WTC11 (cell line): ENCODE measurements around the gene PDE8B. TPM values are rescaled to one million over a fixed set of nuclear protein-coding genes. Genes with fewer than 3 reads are reported as not detected.

Experiments
- ATAC-seq: fragments of 200-7000 bp; cut with Tn5 transposase; 2 replicates; pipeline ENCODE4 v1.10.0; 2021; ENCODE audit warnings: mild to moderate bottlenecking, moderate library complexity
- CTCF ChIA-PET: fragments of 300-600 bp; sonication (Branson Sonifier 250); formaldehyde crosslinking; loops from one replicate; lab custom pipeline; 2021; ENCODE audit warnings: antibody characterized with exemption; lab: Charles Lee
- POLR2A ChIA-PET: fragments of 350-600 bp; sonication (Branson Sonifier 250); formaldehyde crosslinking; loops from one replicate; lab custom pipeline; 2021; ENCODE audit warnings: antibody characterized with exemption; lab: Charles Lee
- DNase-seq: peaks from one replicate; pipeline ENCODE4 v3.0.0; 2021; ENCODE audit warnings: low spot score
- H3K27ac Mint-ChIP-seq: 2 replicates; pipeline ENCODE4 v1.8.0; 2021; ENCODE audit warnings: mixed read lengths
- H3K27me3 Mint-ChIP-seq: 2 replicates; pipeline ENCODE4 v1.8.0; 2021; ENCODE audit warnings: low read depth, mild to moderate bottlenecking, moderate library complexity, mixed read lengths
- H3K36me3 Mint-ChIP-seq: 2 replicates; pipeline ENCODE4 v1.8.0; 2021; ENCODE audit warnings: mixed read lengths
- H3K4me1 Mint-ChIP-seq: 2 replicates; pipeline ENCODE4 v1.8.0; 2022; ENCODE audit warnings: mixed read lengths
- H3K4me3 Mint-ChIP-seq: 2 replicates; pipeline ENCODE4 v1.8.0; 2021; ENCODE audit warnings: mild to moderate bottlenecking, moderate library complexity, mixed read lengths
- H3K9me3 Mint-ChIP-seq: 2 replicates; pipeline ENCODE4 v1.8.0; 2021; ENCODE audit warnings: mixed read lengths
- AR ChIP-seq: fragments of 250-450 bp; sonication (Bioruptor Pico); IDR thresholded peaks from 2 replicates; pipeline ENCODE4 v1.9.0; 2021; ENCODE audit warnings: mild to moderate bottlenecking
- ARID4B ChIP-seq: sonication (generic); formaldehyde crosslinking; IDR thresholded peaks from 2 replicates; pipeline ENCODE4 v1.8.0; 2023; ENCODE audit warnings: missing genetic modification reagents, mild to moderate bottlenecking, borderline replicate concordance
- ELF4 ChIP-seq: sonication (generic); formaldehyde crosslinking; IDR thresholded peaks from 2 replicates; pipeline ENCODE4 v1.8.1; 2022; ENCODE audit warnings: low read depth, mild to moderate bottlenecking, moderate library complexity, missing genetic modification reagents
- FOXK1 ChIP-seq: sonication (generic); formaldehyde crosslinking; IDR thresholded peaks from 2 replicates; pipeline ENCODE4 v1.8.0; 2022; ENCODE audit warnings: mild to moderate bottlenecking, moderate library complexity, missing genetic modification reagents
- GABPB1 ChIP-seq: sonication (generic); formaldehyde crosslinking; IDR thresholded peaks from 2 replicates; pipeline ENCODE4 v1.8.1; 2023; ENCODE audit warnings: mild to moderate bottlenecking, missing genetic modification reagents
- MAX ChIP-seq: sonication (generic); formaldehyde crosslinking; IDR thresholded peaks from 2 replicates; pipeline ENCODE4 v1.8.0; 2022; ENCODE audit warnings: mild to moderate bottlenecking, missing genetic modification reagents
- MYBL2 ChIP-seq: sonication (generic); formaldehyde crosslinking; IDR thresholded peaks from 2 replicates; pipeline ENCODE4 v1.8.1; 2023; ENCODE audit warnings: mild to moderate bottlenecking, moderate library complexity, missing genetic modification reagents
- NFE2L1 ChIP-seq: sonication (generic); formaldehyde crosslinking; IDR thresholded peaks from 2 replicates; pipeline ENCODE4 v1.8.1; 2023; ENCODE audit warnings: missing genetic modification reagents
- NR1H2 ChIP-seq: sonication (generic); formaldehyde crosslinking; IDR thresholded peaks from 2 replicates; pipeline ENCODE4 v1.9.0; 2021; ENCODE audit warnings: mild to moderate bottlenecking, moderate library complexity, missing genetic modification reagents
- NR3C1 ChIP-seq: sonication (generic); formaldehyde crosslinking; conservative IDR thresholded peaks from 2 replicates; pipeline ENCODE4 v1.8.1; 2023; ENCODE audit warnings: low read depth, mild to moderate bottlenecking, missing genetic modification reagents
- USF1 ChIP-seq: sonication (generic); formaldehyde crosslinking; IDR thresholded peaks from 2 replicates; pipeline ENCODE4 v1.8.0; 2022; ENCODE audit warnings: mild to moderate bottlenecking, missing genetic modification reagents
- ZBTB21 ChIP-seq: sonication (generic); formaldehyde crosslinking; IDR thresholded peaks from 2 replicates; pipeline ENCODE4 v1.8.1; 2023; ENCODE audit warnings: mild to moderate bottlenecking, missing genetic modification reagents, borderline replicate concordance
- ZNF138 ChIP-seq: sonication (generic); formaldehyde crosslinking; conservative IDR thresholded peaks from 2 replicates; pipeline ENCODE4 v1.8.1; 2022; ENCODE audit warnings: mild to moderate bottlenecking, moderate library complexity, missing genetic modification reagents
- ZNF512 ChIP-seq: sonication (generic); formaldehyde crosslinking; IDR thresholded peaks from 2 replicates; pipeline ENCODE4 v1.8.1; 2022; ENCODE audit warnings: missing genetic modification reagents, borderline replicate concordance
- total RNA-seq: library from RNA; stranded (reverse); gene quantifications from 3 replicates; pipeline ENCODE4 v1.2.3, GENCODE V29; 2021

The PDE8B gene
- total RNA-seq, 1 experiment from 2014 or later = 0.31 TPM

GRCh38 chr5:77176429-77176828, 34.1 kb upstream of the PDE8B start (continued):
- TF ChIP-seq GABPB1 = no peak
- no peak for TF ChIP-seq ZNF512 (CRISPR knock-in tag)
- TF ChIP-seq NR3C1 = no peak

- TF ChIP-seq NR1H2 (CRISPR knock-in tag) (no peak), NFE2L1 (CRISPR knock-in tag) (no peak), MYBL2 (CRISPR knock-in tag) (no peak), MAX (no peak), ZBTB21 (no peak), ELF4 (no peak), ARID4B (no peak)
- H3K4me1 Mint-ChIP-seq = peaks cover 9% of the 10 kb centered on the region
- ATAC-seq = no peak
- no peak for DNase-seq
- H3K36me3 Mint-ChIP-seq = no peaks in the 10 kb centered on the region
- H3K27ac Mint-ChIP-seq = no peak overlapping the region
- H3K4me3 Mint-ChIP-seq = no peak overlapping the region
- no peaks in the 10 kb centered on the region for H3K9me3 Mint-ChIP-seq
- H3K27me3 Mint-ChIP-seq = peaks cover 40% of the 10 kb centered on the region
- POLR2A ChIA-PET = no interaction called here
- CTCF ChIA-PET = no interaction called here
Measured at GRCh38 chr5:77177576-77177975, 32.9 kb upstream of the PDE8B start.

- ATAC-seq (peak; percentile 66), DNase-seq (peak; percentile 45)
- Mint-ChIP-seq H3K36me3 (no peaks in the 10 kb centered on the region), H3K9me3 (no peaks in the 10 kb centered on the region), H3K27ac (no peak overlapping the region), H3K4me3 (peak overlapping the region; percentile 66), H3K4me1 (peaks cover 9% of the 10 kb centered on the region), H3K27me3 (peaks cover 45% of the 10 kb centered on the region)
- POLR2A ChIA-PET = no interaction called here
- CTCF ChIA-PET = interaction anchor here (1.3 to 2.9 kb wide), 2 partner anchors 102 to 312 kb away, joined by 4 to 13 read pairs; partner anchors contain the start of gene WDR41
- TF ChIP-seq MAX (peak; percentile 40; the same call in 1 of the 2 replicates), ARID4B (peak; percentile 30; the same call in 1 of the 2 replicates), ZNF512 (CRISPR knock-in tag) (no peak), USF1 (CRISPR knock-in tag) (no peak), FOXK1 (CRISPR knock-in tag) (peak; percentile 29; the same call in 1 of the 2 replicates), AR (CRISPR knock-in tag) (no peak), ZNF138 (CRISPR knock-in tag) (no peak)
Measured at GRCh38 chr5:77180167-77181081, 30.1 kb upstream of the PDE8B start.
